Kidney epithelial cell (primary cell): ENCODE measurements around the gene DNAH1. TPM values are rescaled to one million over a fixed set of nuclear protein-coding genes. Genes with fewer than 3 reads are reported as not detected.

ENCODE experiments used
- DNase-seq: peaks from one replicate; pipeline ENCODE4 v3.0.0-alpha.2; 2010; ENCODE audit warnings: low read depth
- H3K27me3 ChIP-seq: 2 replicates; pipeline ENCODE4 v1.6.0; 2011; ENCODE audit warnings: low read length; ENCODE audit not compliant: control insufficient read depth, insufficient read depth
- H3K36me3 ChIP-seq: 2 replicates; pipeline ENCODE4 v1.5.1; 2011; ENCODE audit warnings: low read length; ENCODE audit not compliant: control insufficient read depth, insufficient read depth
- H3K4me3 ChIP-seq: 2 replicates; pipeline ENCODE4 v1.5.1; 2011; ENCODE audit warnings: low read depth, mild to moderate bottlenecking, control low read depth, low read length
- total RNA-seq: library from RNA; depleted of rRNA; stranded (reverse); fragments of >200 nt; gene quantifications from 2 replicates; pipeline ENCODE4 v1.2.3, GENCODE V29; 2015
- TF ChIP-seq, protein P1 (sequence below): IDR thresholded peaks from 2 replicates; pipeline ENCODE4 v1.5.1; 2011; ENCODE audit warnings: mild to moderate bottlenecking, moderate library complexity, low read length, control low read depth, inconsistent platforms; ENCODE audit not compliant: insufficient read depth, poor library complexity, severe bottlenecking

DNAH1 gene
- total RNA-seq, 1 donor from 2014 or later: 0.96 TPM

DNA sequence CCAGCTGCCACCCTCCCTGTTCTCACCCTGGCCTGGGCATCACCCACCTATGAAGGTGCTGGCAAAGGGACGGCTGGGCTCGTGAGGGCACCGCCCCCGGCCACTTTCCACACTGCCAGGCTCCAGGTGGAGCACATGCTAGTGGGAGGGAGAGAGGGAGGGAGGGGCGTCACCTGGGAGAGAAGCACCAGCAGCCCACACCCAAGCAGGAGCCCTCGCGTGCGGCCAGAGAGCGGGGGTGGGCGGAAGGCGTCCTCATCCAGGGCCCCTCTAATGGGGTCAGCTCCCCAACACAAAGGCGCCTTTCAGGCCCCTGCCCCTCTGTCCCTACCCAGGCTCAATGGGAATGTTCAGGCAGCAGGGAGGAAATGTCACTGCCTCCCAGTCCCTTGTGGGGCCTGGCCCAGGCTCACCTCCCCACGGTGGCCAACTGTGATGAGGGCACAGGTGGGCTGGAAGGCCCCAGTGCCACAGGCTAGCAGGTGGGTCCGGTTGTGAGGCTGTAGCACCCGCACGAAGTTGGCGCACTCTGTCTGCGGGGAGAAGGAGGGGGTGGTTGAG lies 125.7 kb downstream of the DNAH1 start:
- peaks cover 5% of the 10 kb centered on the region for H3K27me3 ChIP-seq
- H3K4me3 ChIP-seq: no peak overlapping the region
- TF ChIP-seq, protein P1, sequence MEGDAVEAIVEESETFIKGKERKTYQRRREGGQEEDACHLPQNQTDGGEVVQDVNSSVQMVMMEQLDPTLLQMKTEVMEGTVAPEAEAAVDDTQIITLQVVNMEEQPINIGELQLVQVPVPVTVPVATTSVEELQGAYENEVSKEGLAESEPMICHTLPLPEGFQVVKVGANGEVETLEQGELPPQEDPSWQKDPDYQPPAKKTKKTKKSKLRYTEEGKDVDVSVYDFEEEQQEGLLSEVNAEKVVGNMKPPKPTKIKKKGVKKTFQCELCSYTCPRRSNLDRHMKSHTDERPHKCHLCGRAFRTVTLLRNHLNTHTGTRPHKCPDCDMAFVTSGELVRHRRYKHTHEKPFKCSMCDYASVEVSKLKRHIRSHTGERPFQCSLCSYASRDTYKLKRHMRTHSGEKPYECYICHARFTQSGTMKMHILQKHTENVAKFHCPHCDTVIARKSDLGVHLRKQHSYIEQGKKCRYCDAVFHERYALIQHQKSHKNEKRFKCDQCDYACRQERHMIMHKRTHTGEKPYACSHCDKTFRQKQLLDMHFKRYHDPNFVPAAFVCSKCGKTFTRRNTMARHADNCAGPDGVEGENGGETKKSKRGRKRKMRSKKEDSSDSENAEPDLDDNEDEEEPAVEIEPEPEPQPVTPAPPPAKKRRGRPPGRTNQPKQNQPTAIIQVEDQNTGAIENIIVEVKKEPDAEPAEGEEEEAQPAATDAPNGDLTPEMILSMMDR: no peak
- no peak for DNase-seq
- H3K36me3 ChIP-seq: no peaks in the 10 kb centered on the region

- H3K4me3 ChIP-seq: no peak overlapping the region
- peaks cover 5% of the 10 kb centered on the region for H3K27me3 ChIP-seq
- TF ChIP-seq, protein P1: no peak
- H3K36me3 ChIP-seq: no peaks in the 10 kb centered on the region
- DNase-seq: no peak
Measured at GRCh38 chr3:52442409-52443267, 126.5 kb downstream of the DNAH1 start.

DNA sequence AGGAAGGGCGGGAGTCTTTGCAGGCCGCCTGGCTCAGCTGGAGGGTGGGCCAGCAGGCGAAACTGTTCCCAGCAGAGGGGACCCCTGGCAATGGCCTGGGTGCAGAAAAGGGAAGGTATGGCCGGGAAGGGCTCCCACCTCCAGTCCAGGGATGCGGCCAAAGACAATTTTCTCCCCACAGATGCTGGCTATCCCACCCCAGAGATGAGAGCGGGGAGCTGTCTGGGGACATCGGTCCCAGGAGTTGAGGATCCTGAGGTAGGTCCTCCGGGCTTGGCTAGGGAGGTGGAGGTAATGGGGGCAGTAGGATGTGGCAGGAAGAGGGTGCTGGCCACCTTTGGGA lies 127.1 kb downstream of the DNAH1 start:
- Histone ChIP-seq H3K4me3 (no peak overlapping the region), H3K27me3 (peaks cover 5% of the 10 kb centered on the region), H3K36me3 (no peaks in the 10 kb centered on the region)
- TF ChIP-seq, protein P1: no peak
- DNase-seq: no peak

DNA sequence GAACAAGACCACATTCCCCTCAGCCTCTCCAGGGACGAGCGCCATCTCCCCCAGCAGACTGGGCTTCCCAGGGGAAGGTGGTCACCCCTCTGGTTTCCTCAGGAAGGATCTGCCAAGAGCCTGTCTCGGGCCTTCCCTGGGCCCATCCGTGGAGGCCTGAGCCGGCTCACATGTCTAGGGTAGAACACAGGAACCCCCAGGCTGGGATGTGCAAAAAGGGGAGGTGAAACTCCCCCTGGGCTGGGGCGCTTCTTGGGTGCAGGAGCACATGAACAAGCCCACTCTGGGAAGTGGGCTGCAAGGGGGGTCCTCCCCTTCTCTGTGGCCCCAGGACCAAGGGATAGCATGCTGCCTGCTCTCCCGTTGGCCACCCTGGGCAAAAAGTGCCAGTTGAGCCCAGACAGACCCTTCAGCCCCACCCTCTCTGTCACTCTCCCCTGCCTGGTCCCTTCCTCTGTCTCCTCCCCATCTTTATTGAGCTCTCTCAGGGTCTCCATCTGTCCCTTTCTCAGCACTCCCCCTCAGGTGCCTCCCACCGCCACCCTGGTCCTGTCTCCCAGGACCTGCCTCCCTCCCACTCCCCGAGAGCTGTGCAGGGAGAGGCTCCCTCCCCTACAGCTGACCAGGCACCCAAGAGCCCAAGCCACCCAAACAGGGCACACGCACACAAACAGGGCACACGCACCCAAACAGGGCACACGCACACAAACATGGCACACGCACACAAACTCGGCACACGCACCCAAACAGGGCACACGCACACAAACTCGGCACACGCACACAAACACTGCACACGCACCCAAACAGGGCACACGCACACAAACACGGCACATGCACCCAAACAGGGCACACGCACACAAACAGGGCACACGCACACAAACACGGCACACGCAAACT lies 127.9 kb downstream of the DNAH1 start:
- H3K4me3 ChIP-seq: no peak overlapping the region
- H3K27me3 ChIP-seq: peaks cover 5% of the 10 kb centered on the region
- no peaks in the 10 kb centered on the region for H3K36me3 ChIP-seq
- DNase-seq: no peak
- TF ChIP-seq, protein P1: no peak

DNA sequence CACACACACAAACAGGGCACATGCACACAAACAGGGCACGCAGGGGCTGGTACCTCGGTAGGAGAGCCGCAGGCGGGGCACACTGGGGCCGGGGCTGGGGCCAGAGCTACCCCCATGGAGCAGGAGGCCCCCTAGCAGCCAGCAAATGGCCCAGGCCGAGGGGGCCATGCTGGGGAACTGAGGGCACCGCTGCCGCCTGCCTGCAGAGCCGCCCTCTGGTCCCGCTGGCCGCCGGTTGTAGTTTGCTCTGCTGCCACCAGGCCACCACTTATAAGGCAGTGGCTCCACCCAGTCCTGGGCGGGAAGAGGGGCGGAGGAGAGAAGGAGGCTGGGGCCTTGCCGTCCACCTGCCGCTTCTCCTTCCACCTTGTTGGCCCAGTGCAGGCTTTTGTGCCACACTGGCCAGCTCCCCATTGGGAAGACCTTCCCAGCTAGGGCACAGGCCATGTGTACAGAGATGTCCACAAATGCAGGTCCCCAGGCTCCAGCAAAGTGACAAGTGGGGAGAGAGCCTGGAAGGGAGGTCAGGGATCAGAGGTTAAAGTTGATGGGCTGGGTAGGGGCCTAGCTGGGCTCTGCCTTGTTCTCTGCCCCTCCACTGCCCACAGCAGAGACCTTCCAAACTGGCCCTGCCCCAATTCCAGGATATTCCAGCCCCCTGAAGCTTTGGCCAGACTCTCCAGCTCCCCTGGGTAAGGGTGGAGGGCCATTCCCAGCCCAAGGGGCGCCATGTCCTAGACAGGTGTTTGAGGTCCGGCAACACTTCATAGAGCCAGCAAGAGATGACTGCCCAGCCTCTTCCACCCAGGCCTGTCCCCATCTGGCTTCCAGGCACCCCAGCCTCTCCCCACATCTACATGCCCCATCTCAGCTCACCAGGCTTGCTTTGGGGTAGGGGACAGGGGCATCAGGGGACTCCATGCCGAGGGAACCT lies 129.0 kb downstream of the DNAH1 start, which contains the start of gene SEMA3G:
TSS of gene SEMA3G (minus strand) at position 244 of the 934 bp plus-strand sequence. CDS start at position 168, 76 bp downstream.
- DNase-seq: no peak

More for the DNA sequence above, 129.0 kb downstream of the DNAH1 start, which contains the start of gene SEMA3G:
- TF ChIP-seq, protein P1: peak; percentile 60
- Histone ChIP-seq H3K27me3 (peaks cover 5% of the 10 kb centered on the region), H3K4me3 (no peak within 1 kb of the TSS), H3K36me3 (no peaks in the 10 kb centered on the region)
